GM12864 (cell line): ENCODE measurements around the gene ITGA5.

Source experiments
- DNase-seq: peaks from one replicate; pipeline ENCODE4 v3.0.0-alpha.2; 2011; ENCODE audit warnings: low read depth
- H3K4me3 ChIP-seq: 2 replicates; pipeline ENCODE4 v1.5.1; 2011; ENCODE audit warnings: mild to moderate bottlenecking, low read depth, low read length, control low read depth
- TF ChIP-seq, protein P1 (sequence below): IDR thresholded peaks from 2 replicates; pipeline ENCODE4 v1.5.1; 2011; ENCODE audit warnings: low read depth, mild to moderate bottlenecking, moderate library complexity, low read length, control low read depth, inconsistent platforms; ENCODE audit errors: missing control alignments

ITGA5 gene

DNA sequence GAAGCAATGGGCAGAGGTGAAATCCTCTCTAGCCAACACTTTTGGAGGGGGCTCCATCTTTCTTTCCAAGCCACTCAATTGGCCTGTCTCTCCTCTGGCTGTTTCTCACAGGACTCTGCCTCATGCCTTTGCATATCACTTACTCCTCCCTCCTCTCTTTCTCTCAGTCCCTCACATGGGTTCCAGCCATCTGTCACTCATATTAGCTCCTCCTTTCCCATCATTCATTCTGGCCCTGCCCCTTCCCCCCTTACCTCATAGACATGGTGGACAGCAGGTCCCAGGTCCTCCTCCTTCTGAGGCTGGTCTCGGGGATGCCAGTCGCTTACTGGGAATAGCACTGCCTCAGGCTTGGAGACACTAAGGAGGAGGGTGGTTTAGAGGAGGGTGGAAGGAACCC is 17.9 kb downstream of the ITGA5 start:
- no peak for DNase-seq
- TF ChIP-seq, protein P1, sequence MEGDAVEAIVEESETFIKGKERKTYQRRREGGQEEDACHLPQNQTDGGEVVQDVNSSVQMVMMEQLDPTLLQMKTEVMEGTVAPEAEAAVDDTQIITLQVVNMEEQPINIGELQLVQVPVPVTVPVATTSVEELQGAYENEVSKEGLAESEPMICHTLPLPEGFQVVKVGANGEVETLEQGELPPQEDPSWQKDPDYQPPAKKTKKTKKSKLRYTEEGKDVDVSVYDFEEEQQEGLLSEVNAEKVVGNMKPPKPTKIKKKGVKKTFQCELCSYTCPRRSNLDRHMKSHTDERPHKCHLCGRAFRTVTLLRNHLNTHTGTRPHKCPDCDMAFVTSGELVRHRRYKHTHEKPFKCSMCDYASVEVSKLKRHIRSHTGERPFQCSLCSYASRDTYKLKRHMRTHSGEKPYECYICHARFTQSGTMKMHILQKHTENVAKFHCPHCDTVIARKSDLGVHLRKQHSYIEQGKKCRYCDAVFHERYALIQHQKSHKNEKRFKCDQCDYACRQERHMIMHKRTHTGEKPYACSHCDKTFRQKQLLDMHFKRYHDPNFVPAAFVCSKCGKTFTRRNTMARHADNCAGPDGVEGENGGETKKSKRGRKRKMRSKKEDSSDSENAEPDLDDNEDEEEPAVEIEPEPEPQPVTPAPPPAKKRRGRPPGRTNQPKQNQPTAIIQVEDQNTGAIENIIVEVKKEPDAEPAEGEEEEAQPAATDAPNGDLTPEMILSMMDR, result no peak
- no peak overlapping the region for H3K4me3 ChIP-seq

DNA sequence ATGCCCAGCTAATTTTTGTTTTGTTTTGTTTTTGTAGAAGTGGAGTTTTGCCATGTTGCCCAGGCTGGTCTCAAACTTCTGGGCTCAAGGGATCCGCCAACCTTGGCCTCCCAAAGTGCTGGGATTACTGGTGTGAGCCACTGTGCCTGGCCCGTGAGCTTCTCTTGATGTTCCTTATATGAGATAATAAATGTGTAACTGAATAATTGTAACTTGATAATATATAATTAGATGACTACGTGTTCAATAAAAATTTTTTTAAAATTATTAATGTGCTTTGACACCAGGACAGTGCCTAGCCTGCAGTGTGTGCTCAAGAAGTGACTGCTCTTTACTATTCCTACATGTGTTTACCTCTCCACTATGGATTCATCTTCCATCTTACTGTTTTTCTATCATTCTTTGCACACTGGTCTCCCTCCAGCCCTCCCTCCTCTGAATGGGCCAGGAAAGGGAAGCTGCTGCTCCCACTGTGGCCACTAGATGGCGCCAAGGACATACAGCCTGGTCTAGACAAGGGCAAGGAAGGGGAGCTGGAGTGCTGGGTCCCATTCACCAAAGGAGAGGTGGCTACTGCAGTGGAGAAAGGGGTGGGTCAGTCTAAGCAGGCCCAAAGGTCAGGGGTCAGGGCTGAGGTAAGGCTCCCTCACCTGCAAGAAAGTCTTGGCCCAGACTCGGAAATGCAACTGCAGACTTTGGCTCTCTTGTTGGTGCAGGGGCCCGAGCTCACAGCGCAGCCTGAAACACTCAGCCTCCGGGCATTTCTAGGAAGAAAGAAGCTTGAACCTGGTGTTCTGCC is 19.9 kb downstream of the ITGA5 start:
- no peak for DNase-seq
- TF ChIP-seq, protein P1, result peak; percentile 98
- no peak overlapping the region for H3K4me3 ChIP-seq

DNA sequence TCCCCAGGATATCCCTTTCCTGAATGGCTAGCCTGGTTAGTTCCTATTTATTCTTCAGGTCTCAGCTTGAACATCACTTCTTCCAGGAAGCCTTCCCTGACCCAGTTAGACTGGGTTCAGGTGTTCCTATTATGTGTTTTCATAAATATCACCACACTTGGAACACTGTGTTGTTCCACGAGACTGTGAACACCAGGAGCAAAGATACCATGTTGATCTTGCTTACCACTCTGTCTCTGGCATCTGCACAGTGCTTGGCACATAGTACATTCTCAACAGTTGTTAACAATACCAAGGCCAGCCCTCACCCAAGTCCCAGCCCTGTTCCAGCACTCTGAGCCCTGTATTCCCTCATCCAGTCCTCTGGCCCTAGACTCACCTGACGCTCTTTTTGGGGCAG is 20.8 kb downstream of the ITGA5 start:
- no peak overlapping the region for H3K4me3 ChIP-seq
- TF ChIP-seq, protein P1, result no peak
- DNase-seq, result no peak

DNA sequence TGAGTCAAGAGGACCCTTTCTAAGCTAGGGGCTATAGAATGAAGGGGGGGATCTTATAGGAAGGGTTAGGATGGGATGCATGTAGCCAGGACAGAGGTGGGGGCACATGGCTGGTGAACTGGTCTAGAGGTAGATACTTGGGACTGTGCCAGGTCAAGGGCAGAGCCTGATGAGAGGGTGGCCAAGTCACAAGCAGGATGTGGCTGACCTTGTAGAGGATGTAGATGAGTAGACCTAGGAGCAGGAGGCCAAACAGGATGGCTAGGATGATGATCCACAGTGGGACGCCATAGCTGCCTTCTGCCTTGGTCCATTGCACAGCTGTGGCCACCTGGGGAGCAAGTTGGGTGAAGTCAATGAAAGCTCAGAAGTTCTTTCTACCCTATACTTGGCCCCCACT is 21.9 kb downstream of the ITGA5 start:
- TF ChIP-seq, protein P1, result no peak
- H3K4me3 ChIP-seq, result no peak overlapping the region

DNA sequence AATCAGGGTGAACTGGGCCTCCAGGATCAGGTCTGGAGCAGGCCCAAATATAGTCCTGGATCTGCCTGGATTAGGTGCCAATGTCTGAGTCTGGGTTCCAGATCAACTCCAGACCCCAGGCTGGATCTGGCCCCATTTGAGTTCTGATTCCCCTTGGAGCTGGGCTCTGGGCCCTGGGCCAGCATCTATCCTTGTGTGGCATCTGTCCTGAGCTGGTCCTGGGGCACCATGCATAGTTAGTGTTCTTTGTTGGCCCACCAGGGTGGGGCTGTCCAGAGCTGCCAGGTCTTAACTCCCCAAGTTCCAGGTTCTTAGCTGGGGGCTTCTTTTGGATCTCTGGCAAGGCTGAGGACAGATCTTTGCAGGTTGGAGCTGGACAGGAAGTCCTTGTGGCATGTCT is 23.5 kb downstream of the ITGA5 start:
- H3K4me3 ChIP-seq, result no peak overlapping the region
- DNase-seq, result no peak
- TF ChIP-seq, protein P1, result no peak

More for the DNA sequence above, 21.9 kb downstream of the ITGA5 start:
- DNase-seq, result no peak

DNA sequence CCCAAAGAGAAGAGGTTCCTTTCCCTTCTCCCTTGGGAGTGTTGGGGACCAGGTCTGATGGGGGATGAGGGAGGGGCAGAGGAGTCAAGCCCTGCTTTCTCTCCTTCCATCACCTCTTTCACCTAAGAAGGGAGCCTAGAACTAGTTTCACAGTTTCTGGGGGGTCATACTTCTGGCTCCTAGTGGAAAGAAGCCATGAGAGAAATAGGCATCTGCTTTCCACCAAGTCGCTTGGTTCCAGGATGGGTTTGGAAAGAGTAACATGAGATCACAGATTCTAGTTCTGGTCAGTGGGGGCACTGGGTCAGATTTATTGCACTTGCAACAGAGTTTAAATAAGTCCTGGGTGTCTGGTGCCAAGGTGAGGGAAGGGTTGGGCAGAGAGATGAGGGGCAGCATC is 24.1 kb downstream of the ITGA5 start:
- TF ChIP-seq, protein P1, result no peak
- no peak overlapping the region for H3K4me3 ChIP-seq
- no peak for DNase-seq

DNA sequence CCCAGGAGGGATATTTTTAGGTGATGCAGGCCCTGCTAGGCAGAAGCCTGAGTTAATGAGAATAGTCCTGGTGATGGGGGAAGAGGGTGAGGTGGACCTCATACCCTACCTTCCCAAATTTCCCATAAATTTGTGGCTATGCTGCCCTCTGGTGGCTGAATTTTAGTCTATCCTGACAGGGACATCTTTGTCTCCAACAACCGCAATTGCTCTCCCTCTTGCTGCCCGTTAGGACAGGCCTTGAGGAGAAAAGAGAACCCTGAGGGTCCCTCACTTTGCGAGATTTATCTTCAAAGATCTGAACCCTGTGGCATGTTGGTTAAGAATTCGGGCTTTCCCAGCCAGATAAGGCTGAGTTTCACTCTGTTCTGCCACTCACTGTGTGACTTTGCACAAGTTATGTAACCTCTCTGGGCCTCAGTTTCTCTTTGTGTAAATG is 24.8 kb downstream of the ITGA5 start:
- TF ChIP-seq, protein P1, result peak; percentile 78

More for the DNA sequence above, 24.8 kb downstream of the ITGA5 start:
- no peak overlapping the region for H3K4me3 ChIP-seq
- DNase-seq, result no peak
